HepG2 (cell line): ENCODE results near the gene TRIM8. TPM values are rescaled to one million over a fixed set of nuclear protein-coding genes. Genes with fewer than 3 reads are reported as not detected.
A peak's percentile ranks its signal among the peaks of the same experiment; 100 is the strongest.

Source experiments
- ATF7 ChIP-seq, 2 experiments: fragments of 450-650 bp in 1 of 2; sonication (generic) in 1 of 2; formaldehyde crosslinking in 1 of 2; IDR thresholded peaks; 2 replicates each; pipeline versions ENCODE4 v1.4.0 to v1.6.1; 2016 to 2020; ENCODE audit warnings: antibody characterized with exemption in 1 of 2, mild to moderate bottlenecking in 1 of 2, missing genetic modification reagents in 1 of 2
- CBX5 ChIP-seq: sonication (generic); formaldehyde crosslinking; IDR thresholded peaks from 2 replicates; pipeline ENCODE4 v1.4.0; 2020; ENCODE audit warnings: missing genetic modification reagents, borderline replicate concordance
- HIVEP1 ChIP-seq: sonication (generic); formaldehyde crosslinking; IDR thresholded peaks from 2 replicates; pipeline ENCODE4 v1.4.0; 2020; ENCODE audit warnings: mild to moderate bottlenecking, missing genetic modification reagents
- MTF2 ChIP-seq: sonication (generic); formaldehyde crosslinking; IDR thresholded peaks from 2 replicates; pipeline ENCODE4 v1.5.0; 2020; ENCODE audit warnings: missing genetic modification reagents, borderline replicate concordance
- NPAS2 ChIP-seq: sonication (generic); formaldehyde crosslinking; IDR thresholded peaks from 2 replicates; pipeline ENCODE4 v1.8.0; 2022; ENCODE audit warnings: mild to moderate bottlenecking, missing genetic modification reagents, borderline replicate concordance
- PCBP1 ChIP-seq: fragments of 200-400 bp; formaldehyde crosslinking; IDR thresholded peaks from 2 replicates; pipeline ENCODE4 v1.6.1; 2017; ENCODE audit warnings: mild to moderate bottlenecking, low read depth, low read length, borderline replicate concordance
- REL ChIP-seq: sonication (generic); formaldehyde crosslinking; conservative IDR thresholded peaks from 2 replicates; pipeline ENCODE4 v1.8.0; 2022; ENCODE audit warnings: mild to moderate bottlenecking, missing genetic modification reagents, moderate library complexity
- RFXANK ChIP-seq: IDR thresholded peaks from 2 replicates; pipeline ENCODE4 v1.6.1; 2016
- RFXAP ChIP-seq: sonication (generic); formaldehyde crosslinking; IDR thresholded peaks from 2 replicates; pipeline ENCODE4 v1.4.0; 2020; ENCODE audit warnings: missing genetic modification reagents, borderline replicate concordance
- ZBTB7A ChIP-seq: sonication (generic); formaldehyde crosslinking; IDR thresholded peaks from 2 replicates; pipeline ENCODE4 v1.8.0; 2022; ENCODE audit warnings: mild to moderate bottlenecking, missing genetic modification reagents
- ZBTB8A ChIP-seq: sonication (generic); formaldehyde crosslinking; IDR thresholded peaks from 2 replicates; pipeline ENCODE4 v1.4.0; 2020; ENCODE audit warnings: mild to moderate bottlenecking, low read depth, missing genetic modification reagents, borderline replicate concordance
- ZNF138 ChIP-seq: sonication (generic); formaldehyde crosslinking; IDR thresholded peaks from 2 replicates; pipeline ENCODE4 v1.5.0; 2020; ENCODE audit warnings: mild to moderate bottlenecking, low read depth, missing genetic modification reagents
- ZNF225 ChIP-seq: sonication (generic); formaldehyde crosslinking; IDR thresholded peaks from 2 replicates; pipeline ENCODE4 v1.4.0; 2020; ENCODE audit warnings: mild to moderate bottlenecking, missing genetic modification reagents
- ZNF34 ChIP-seq: sonication (generic); formaldehyde crosslinking; IDR thresholded peaks from 2 replicates; pipeline ENCODE4 v1.4.0; 2020; ENCODE audit warnings: mild to moderate bottlenecking, missing genetic modification reagents, borderline replicate concordance
- ZNF484 ChIP-seq: sonication (generic); formaldehyde crosslinking; IDR thresholded peaks from 2 replicates; pipeline ENCODE4 v1.5.1; 2020; ENCODE audit warnings: mild to moderate bottlenecking, low read depth, missing genetic modification reagents, borderline replicate concordance
- ZNF615 ChIP-seq: sonication (generic); formaldehyde crosslinking; IDR thresholded peaks from 2 replicates; pipeline ENCODE4 v1.5.0; 2020; ENCODE audit warnings: mild to moderate bottlenecking, missing genetic modification reagents, borderline replicate concordance
- ZNF616 ChIP-seq: sonication (generic); formaldehyde crosslinking; IDR thresholded peaks from 2 replicates; pipeline ENCODE4 v1.5.0; 2020; ENCODE audit warnings: low read depth, mild to moderate bottlenecking, missing genetic modification reagents
- ZNF776 ChIP-seq: sonication (generic); formaldehyde crosslinking; IDR thresholded peaks from 2 replicates; pipeline ENCODE4 v1.4.0; 2020; ENCODE audit warnings: mild to moderate bottlenecking, missing genetic modification reagents
- polyA plus RNA-seq, 8 experiments: library from polyadenylated mRNA; depleted of rRNA in 3 of 8; stranded (reverse) in 7 of 8; unstranded in 1 of 8; fragments of >200 nt; fragmentation: Illumina TruSeq in 4 of 8; extraction: Trizol in 4 of 8; gene quantifications; 2 replicates each; pipeline versions ENCODE4 v1.2.1 to v1.2.3, GENCODE V29; 2011 to 2016; ENCODE audit warnings: low read depth in 4 of 8, missing spikeins in 1 of 8, mixed read lengths in 1 of 8; ENCODE audit not compliant: insufficient read depth in 1 of 8
- total RNA-seq, 5 experiments: library from RNA; depleted of rRNA; stranded (reverse); fragments of >200 nt; fragmentation: Illumina TruSeq; extraction: Trizol; gene quantifications; 2 replicates each; pipeline ENCODE4 v1.2.3, GENCODE V29; 2016; ENCODE audit warnings: low read depth in 1 of 5
- TF ChIP-seq, protein P1 (sequence below): sonication (generic); formaldehyde crosslinking; IDR thresholded peaks from 2 replicates; pipeline ENCODE4 v1.5.0; 2020; ENCODE audit warnings: mild to moderate bottlenecking, missing genetic modification reagents
- TF ChIP-seq, protein P2 (sequence below): IDR thresholded peaks from 2 replicates; pipeline ENCODE4 v1.6.1; 2018; ENCODE audit warnings: missing genetic modification reagents, mild to moderate bottlenecking, missing compliant biosample characterization
- TF ChIP-seq, protein P3 (sequence below): sonication (generic); formaldehyde crosslinking; IDR thresholded peaks from 2 replicates; pipeline ENCODE4 v1.4.0; 2020; ENCODE audit warnings: missing genetic modification reagents
- TF ChIP-seq, protein P4 (sequence below): IDR thresholded peaks from 2 replicates; pipeline ENCODE4 v1.6.1; 2016; ENCODE audit warnings: control low read depth

The TRIM8 gene
- total and polyA plus RNA-seq, 2 of the 13 experiments (the other 11 are each of a cell fraction or from before 2014, with no cell fraction given), result 38.9 to 66.5 TPM

DNA sequence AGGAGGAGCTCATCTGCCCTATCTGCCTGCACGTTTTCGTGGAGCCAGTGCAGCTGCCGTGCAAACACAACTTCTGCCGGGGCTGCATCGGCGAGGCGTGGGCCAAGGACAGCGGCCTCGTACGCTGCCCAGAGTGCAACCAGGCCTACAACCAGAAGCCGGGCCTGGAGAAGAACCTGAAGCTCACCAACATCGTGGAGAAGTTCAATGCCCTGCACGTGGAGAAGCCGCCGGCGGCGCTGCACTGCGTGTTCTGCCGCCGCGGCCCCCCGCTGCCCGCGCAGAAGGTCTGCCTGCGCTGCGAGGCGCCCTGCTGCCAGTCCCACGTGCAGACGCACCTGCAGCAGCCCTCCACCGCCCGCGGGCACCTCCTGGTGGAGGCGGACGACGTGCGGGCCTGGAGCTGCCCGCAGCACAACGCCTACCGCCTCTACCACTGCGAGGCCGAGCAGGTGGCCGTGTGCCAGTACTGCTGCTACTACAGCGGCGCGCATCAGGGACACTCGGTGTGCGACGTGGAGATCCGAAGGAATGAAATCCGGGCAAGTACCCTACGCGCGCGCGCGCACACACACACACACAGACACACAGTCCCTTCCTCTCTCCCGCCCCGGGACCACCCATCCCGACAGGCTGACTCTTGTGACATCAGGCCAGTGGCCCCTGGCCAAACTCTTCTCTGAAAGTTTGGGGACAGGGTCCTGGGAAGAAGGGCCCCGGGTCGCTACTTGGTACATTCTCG is 538 bp downstream of the TRIM8 start (continued):
- TF ChIP-seq REL (CRISPR knock-in tag), result 0 out of 2 replicates have a peak, but pooled peaks have one; percentile 54
- peak; percentile 7; the same call in 1 of the 2 replicates for TF ChIP-seq ZNF615
- TF ChIP-seq ZNF484, result 0 out of 2 replicates have a peak, but pooled peaks have one; percentile 90
- TF ChIP-seq ZBTB7A (CRISPR knock-in tag), result 0 out of 2 replicates have a peak, but pooled peaks have one; percentile 5
- TF ChIP-seq PCBP1, result no peak
- TF ChIP-seq, protein P1, sequence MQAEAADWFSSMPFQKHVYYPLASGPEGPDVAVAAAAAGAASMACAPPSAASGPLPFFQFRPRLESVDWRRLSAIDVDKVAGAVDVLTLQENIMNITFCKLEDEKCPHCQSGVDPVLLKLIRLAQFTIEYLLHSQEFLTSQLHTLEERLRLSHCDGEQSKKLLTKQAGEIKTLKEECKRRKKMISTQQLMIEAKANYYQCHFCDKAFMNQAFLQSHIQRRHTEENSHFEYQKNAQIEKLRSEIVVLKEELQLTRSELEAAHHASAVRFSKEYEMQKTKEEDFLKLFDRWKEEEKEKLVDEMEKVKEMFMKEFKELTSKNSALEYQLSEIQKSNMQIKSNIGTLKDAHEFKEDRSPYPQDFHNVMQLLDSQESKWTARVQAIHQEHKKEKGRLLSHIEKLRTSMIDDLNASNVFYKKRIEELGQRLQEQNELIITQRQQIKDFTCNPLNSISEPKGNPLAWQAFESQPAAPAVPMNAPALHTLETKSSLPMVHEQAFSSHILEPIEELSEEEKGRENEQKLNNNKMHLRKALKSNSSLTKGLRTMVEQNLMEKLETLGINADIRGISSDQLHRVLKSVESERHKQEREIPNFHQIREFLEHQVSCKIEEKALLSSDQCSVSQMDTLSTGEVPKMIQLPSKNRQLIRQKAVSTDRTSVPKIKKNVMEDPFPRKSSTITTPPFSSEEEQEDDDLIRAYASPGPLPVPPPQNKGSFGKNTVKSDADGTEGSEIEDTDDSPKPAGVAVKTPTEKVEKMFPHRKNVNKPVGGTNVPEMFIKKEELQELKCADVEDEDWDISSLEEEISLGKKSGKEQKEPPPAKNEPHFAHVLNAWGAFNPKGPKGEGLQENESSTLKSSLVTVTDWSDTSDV, result peak; percentile 59; the same call in 1 of the 2 replicates
- no peak for TF ChIP-seq ZNF225
- TF ChIP-seq HIVEP1, result no peak
- TF ChIP-seq ZNF776 (CRISPR knock-in tag), result peak; percentile 97
- TF ChIP-seq, protein P2, sequence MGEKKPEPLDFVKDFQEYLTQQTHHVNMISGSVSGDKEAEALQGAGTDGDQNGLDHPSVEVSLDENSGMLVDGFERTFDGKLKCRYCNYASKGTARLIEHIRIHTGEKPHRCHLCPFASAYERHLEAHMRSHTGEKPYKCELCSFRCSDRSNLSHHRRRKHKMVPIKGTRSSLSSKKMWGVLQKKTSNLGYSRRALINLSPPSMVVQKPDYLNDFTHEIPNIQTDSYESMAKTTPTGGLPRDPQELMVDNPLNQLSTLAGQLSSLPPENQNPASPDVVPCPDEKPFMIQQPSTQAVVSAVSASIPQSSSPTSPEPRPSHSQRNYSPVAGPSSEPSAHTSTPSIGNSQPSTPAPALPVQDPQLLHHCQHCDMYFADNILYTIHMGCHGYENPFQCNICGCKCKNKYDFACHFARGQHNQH (CRISPR knock-in tag), result peak; percentile 48; the same call in 1 of the 2 replicates
- TF ChIP-seq, protein P3, sequence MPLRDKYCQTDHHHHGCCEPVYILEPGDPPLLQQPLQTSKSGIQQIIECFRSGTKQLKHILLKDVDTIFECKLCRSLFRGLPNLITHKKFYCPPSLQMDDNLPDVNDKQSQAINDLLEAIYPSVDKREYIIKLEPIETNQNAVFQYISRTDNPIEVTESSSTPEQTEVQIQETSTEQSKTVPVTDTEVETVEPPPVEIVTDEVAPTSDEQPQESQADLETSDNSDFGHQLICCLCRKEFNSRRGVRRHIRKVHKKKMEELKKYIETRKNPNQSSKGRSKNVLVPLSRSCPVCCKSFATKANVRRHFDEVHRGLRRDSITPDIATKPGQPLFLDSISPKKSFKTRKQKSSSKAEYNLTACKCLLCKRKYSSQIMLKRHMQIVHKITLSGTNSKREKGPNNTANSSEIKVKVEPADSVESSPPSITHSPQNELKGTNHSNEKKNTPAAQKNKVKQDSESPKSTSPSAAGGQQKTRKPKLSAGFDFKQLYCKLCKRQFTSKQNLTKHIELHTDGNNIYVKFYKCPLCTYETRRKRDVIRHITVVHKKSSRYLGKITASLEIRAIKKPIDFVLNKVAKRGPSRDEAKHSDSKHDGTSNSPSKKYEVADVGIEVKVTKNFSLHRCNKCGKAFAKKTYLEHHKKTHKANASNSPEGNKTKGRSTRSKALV (CRISPR knock-in tag), result peak; percentile 62; the same call in 1 of the 2 replicates
- peak; percentile 94 for TF ChIP-seq ZNF138 (CRISPR knock-in tag)
- TF ChIP-seq ZNF616, result peak; percentile 92; the same call in 1 of the 2 replicates
- TF ChIP-seq, protein P4, sequence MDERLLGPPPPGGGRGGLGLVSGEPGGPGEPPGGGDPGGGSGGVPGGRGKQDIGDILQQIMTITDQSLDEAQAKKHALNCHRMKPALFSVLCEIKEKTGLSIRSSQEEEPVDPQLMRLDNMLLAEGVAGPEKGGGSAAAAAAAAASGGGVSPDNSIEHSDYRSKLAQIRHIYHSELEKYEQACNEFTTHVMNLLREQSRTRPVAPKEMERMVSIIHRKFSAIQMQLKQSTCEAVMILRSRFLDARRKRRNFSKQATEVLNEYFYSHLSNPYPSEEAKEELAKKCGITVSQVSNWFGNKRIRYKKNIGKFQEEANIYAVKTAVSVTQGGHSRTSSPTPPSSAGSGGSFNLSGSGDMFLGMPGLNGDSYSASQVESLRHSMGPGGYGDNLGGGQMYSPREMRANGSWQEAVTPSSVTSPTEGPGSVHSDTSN, result no peak
- TF ChIP-seq NPAS2 (CRISPR knock-in tag), result no peak; the same call in 1 of the 2 replicates
- no peak for TF ChIP-seq RFXANK (CRISPR knock-in tag)
- TF ChIP-seq RFXAP, result no peak
- no peak for TF ChIP-seq ZBTB8A
- TF ChIP-seq ZNF34 (CRISPR knock-in tag), result peak; percentile 74
- TF ChIP-seq MTF2, result no peak; the same call in 1 of the 2 replicates
- no peak for TF ChIP-seq ATF7 (IDR thresholded peaks at IDR 0.05)
- peak; percentile 84; the same call in 1 of the 2 replicates for TF ChIP-seq ATF7 (CRISPR knock-in tag; IDR thresholded peaks at IDR 0.05)
- TF ChIP-seq CBX5, result 0 out of 2 replicates have a peak, but pooled peaks have one; percentile 41
